ENCODE measurements around the gene CFD.

- no peak for TF ChIP-seq POLR2AphosphoS5 (IDR thresholded peaks at IDR 0.05; ENCODE audit: low read depth)
- TF ChIP-seq CTCF (IDR thresholded peaks at IDR 0.05; ENCODE audit: insufficient read depth, low read length): no peak
- TF ChIP-seq GABPA (IDR thresholded peaks at IDR 0.05; ENCODE audit: low read depth): no peak
- TF ChIP-seq, protein P1, sequence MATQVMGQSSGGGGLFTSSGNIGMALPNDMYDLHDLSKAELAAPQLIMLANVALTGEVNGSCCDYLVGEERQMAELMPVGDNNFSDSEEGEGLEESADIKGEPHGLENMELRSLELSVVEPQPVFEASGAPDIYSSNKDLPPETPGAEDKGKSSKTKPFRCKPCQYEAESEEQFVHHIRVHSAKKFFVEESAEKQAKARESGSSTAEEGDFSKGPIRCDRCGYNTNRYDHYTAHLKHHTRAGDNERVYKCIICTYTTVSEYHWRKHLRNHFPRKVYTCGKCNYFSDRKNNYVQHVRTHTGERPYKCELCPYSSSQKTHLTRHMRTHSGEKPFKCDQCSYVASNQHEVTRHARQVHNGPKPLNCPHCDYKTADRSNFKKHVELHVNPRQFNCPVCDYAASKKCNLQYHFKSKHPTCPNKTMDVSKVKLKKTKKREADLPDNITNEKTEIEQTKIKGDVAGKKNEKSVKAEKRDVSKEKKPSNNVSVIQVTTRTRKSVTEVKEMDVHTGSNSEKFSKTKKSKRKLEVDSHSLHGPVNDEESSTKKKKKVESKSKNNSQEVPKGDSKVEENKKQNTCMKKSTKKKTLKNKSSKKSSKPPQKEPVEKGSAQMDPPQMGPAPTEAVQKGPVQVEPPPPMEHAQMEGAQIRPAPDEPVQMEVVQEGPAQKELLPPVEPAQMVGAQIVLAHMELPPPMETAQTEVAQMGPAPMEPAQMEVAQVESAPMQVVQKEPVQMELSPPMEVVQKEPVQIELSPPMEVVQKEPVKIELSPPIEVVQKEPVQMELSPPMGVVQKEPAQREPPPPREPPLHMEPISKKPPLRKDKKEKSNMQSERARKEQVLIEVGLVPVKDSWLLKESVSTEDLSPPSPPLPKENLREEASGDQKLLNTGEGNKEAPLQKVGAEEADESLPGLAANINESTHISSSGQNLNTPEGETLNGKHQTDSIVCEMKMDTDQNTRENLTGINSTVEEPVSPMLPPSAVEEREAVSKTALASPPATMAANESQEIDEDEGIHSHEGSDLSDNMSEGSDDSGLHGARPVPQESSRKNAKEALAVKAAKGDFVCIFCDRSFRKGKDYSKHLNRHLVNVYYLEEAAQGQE (IDR thresholded peaks at IDR 0.05; ENCODE audit: insufficient replicate concordance, low read depth): no peak
These were observed 29.3 kb downstream of the CFD start for GRCh38 chr19:888581-889385.
